HG03135 (cell line): ENCODE results near the gene IFITM1.
"Not testable (repeated sequence)": the region's sequence is repeated elsewhere in the genome, so short reads cannot be mapped to it uniquely, and the experiment has no call there.

Source experiments
- ATAC-seq: cut with Tn5 transposase; IDR thresholded peaks from one replicate; pipeline ENCODE4 v1.9.1; 2021; ENCODE audit warnings: mild to moderate bottlenecking, moderate library complexity; ENCODE audit not compliant: unreplicated experiment

The IFITM1 gene

DNA sequence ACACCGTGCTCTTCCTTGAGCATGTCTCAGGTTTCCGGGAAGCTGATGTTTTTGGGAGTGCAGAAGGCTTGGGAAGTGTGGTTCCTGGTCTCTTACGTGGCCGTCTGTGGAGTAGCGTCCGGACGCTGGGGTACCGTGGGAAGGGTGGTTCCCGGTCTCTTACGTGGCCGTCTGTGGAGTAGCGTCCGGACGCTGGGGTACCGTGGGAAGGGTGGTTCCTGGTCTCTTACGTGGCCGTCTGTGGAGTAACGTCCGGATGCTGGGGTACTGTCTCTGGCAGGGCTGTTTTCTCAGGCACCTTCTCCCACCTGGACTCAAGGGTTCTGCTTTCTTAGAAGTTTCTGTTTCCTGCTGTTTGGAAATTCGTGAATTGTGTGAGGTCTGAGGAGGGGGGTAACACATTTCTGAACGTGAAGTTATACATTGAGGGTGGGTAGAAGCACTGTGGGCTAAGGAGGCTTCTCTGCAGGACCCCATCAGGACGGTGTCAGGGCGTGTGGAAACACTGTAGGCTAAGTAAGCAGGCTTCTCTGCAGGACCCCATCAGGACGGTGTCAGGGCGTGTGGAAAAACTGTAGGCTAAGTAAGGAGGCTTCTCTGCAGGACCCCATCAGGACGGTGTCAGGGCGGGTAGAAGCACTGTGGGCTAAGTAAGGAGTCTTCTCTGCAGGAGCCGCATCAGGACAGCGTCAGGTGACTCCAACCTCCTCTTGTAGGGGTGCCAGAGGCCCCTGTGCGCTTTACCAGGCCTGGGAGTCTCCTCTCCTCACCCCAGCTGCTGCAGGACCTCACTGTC, 12.2 kb downstream of the IFITM1 start:
- no peak for ATAC-seq

DNA sequence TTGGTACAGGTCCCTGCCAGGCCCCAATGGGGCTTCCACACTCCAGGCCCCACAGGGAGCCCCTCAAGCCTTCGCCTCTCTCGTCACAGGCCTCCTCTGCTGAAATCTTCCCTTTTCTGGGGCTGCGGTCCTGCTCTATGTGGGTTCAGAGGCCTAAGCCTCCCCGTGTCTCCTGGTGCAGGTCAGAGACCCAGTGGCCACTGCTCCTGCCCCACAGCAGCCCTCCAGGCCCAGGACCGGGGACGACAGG, 12.7 kb downstream of the IFITM1 start:
- no peak for ATAC-seq

DNA sequence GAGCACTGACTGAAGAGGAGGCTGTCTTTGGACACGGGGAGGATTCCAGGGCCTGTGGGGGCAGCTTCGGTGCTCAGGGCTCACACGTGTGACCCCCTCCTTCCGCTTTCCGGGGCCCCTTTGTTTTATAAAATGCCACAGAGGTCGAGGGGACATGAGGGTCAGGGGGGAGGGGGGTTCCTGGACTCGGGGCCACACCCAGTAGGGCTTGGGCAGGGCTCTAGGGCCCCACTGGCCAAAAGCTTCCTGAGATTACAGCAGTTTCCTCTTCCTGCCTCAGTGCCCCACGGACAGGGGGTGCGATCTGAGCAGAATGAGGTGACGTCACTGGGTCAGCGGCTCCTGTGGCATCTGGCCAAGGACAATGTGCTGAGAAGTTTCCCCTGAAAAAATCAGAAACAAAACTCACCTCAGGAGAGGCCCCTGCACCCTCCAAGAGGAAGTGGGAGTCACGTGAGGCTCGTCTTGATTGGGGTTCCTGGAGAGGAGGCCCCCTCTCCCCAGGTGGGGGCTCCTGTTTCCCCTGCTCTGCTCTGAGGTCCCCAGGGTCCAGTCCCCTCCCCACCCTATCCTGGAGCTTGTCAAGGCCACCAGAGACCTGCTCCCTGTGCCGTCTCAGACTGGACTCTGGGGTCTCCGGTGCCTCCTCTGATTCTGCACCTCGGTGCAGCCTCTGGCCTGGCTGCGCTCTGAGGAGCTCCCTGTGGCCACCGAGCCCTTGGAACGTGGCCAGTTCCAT, 13.2 kb downstream of the IFITM1 start:
- peak; percentile 63 for ATAC-seq

DNA sequence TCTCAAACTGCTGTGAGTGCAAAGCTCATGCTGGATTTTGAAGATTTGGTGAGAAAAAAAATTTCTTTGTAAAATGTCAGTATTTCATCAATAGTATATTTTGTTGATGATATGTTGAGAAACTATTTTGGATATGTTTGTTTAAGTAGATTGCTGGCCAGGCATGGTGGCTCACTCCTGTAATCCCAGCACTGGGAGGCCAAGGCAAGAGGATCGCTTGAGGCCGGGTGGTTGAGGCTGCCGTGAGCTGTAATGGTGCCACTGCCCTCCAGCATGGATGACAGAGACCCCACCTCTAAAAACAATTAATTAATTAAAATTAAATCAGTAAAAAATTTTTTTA, 13.7 kb downstream of the IFITM1 start:
- no peak for ATAC-seq

DNA sequence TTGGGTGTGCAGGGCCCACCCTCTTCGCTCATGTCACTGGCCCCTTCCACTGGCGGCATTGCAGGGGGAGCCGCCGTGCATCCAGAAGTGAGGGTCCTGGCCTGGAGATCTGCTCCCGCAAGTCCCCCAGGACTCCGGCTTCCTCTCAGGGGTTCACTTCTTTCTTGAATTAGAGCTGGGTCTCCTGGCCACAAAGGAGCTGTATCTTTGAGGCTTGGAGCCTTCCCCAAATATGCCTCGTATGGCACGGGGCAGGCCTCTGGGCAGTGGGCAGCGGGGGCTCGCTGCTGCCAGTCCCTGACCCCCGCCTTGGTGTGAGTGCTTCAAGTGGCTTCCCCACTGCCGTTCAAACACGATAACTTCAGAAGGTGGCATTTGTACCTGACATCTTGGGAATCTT, 14.2 kb downstream of the IFITM1 start:
- ATAC-seq = no peak

DNA sequence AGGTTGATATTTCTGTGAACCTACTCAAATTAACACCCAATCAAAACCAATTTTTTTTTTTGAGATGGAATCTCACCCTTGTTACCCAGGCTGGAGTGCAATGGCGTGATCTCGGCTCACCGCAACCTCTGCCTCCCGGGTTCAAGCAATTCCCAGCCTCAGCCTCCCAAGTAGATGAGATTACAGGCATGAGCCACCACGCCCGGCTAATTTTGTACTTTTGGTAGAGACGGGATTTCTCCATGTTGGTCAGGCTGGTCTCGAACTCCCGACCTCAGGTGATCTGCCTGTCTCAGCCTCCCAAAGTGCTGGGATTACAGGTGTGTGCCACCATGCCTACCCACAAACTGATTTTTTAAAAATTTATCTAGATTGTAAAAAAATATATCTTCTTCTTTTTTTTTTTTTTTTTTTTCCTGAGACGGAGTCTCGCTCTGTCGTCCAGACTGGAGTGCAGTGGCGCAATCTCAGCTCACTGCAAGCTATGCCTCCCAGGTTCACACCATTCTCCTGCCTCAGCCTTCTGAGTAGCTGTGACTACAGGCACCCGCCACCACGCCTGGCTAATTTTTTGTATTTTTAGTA, 14.8 kb downstream of the IFITM1 start:
- not testable (repeated sequence) for ATAC-seq

DNA sequence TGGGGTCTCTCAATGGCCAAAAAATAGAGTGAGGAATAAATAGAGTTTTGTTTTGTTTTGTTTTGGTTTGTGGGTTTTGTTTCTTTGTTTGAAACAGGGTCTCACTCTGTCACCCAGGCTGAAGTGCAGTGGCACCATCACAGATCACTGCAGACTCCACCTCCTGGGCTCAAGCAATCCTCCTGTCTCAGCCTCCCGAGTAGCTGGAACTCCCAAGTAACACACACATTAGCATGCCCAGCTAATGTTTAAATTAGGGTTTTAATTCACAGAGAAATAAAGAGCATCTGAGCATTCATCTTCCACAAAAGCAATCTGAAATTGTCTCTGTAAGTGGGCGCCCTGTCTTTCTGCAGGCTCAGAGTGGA, 16.0 kb downstream of the IFITM1 start:
- ATAC-seq = no peak

DNA sequence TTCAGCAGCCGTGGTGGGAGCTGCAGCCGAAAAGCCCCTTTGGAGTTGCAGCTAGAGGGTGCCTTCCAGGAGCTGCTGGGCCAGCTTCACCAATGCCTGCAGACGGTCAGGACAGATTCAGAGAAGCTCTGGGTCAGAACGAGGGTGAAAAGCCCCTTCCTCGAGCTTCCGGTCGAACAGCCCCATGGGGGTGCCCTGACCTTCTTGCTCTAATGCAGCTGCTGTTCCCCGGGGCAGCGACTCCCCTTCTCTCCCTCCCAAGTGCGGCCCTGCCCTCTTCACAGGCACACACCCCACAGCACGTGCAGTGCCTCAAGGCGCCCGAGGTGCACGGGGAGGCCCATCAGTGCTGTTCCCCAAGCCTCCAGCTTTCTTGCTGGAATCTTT, 16.5 kb downstream of the IFITM1 start:
- no peak for ATAC-seq

DNA sequence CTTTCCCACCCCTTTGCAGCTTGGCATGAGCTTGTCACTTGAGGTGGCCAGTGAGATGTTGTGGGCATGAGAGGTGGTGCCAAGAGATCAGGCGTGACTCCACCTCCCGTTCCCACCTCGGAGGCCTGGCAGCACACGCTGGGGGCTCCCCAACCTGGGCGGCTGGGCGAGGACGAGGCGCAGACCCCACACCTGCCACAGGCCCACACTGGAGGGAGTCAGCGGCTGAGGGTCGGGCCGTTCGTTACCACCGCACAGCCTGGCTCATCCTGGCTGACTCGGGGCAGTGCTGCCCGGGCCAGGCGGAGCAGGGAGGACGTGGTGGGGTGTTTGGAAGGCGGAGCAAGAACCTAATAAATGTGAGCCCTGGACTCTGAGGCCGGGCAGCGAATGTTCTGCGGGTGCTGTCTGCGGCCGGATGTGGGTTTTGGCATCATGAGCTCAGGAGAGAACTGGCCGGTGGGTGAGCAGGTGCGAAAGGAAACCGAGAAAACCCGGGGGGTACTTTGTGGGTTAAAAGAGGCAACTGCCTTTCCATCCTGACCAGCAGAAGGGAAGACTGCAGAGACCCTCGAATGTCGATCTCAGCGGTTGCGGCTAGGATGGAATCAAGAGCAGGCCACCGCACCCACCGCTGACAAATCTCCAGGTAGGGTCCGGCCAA, 17.0 kb downstream of the IFITM1 start:
- ATAC-seq = no peak

DNA sequence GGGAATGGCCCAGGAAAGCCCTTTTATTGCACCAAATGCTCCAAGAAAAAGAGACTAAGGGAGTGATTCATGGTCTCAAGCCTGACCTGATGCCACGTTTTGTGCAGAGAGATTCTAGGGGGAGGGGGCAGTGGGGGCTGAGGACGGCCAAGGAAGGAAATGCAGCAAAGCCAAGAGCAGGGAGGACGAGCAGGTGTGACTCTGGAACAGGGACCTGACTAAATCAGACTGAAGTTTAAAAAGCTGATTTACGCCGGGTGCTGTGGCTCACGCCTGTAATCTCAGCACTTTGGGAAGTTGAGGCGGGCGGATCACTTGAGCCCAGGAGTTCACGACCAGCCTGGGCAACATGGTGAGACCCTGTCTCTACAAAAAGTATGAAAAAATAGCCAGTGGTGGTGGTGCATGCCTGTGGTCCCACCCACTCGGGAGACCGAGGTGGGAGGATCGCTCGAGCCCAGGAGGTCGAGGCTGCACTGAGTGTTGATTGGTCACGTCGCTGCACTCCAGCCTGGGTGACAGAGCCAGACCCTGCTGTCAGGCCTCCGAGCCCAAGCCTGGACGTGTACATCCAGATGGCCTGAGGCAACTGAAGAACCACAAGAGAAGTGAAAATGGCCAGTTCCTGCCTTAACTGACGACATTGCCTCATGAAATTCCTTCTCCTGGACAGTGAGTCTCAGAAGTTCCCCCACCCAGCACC, 17.7 kb downstream of the IFITM1 start:
- ATAC-seq = no peak

DNA sequence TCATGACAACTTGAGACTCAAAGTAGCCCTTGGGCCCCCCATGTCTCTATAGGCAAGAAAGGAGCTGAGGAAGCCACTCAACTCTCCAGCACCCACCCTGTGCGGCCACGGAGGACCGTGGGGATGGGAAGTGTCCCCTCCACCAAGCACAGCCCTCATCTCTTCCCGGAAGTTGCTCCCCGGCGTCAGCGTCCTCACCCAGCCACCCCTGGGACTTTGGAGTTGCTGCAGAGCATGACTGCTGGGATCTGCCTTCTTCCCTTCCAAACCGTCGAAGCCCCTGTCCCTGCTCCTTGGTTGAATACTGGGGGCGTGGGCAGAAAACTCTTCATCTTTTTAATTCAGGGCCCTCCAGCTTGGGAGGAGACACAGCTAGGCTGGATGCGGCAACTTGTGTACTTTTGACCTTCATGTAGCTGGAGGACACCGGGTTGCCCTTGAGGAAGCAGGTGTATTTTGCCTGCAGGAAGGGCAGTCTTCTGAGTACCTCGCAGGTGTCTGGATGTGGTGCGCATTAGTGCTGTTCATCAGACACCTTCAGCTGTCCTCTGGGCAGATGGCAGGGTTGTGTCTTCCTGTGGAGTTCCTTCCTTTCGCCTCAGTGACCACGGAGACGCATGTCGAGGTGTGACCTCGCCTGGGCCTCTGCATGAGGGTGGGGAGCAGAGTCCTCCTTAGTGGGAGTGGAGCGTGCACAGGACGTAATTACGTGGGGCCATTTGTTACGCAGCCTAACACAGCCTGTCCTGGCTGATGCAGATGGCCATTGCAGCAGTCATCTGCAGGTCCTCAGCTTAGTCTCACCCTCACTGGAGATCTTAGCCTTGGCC, 19.0 kb downstream of the IFITM1 start:
- no peak for ATAC-seq

DNA sequence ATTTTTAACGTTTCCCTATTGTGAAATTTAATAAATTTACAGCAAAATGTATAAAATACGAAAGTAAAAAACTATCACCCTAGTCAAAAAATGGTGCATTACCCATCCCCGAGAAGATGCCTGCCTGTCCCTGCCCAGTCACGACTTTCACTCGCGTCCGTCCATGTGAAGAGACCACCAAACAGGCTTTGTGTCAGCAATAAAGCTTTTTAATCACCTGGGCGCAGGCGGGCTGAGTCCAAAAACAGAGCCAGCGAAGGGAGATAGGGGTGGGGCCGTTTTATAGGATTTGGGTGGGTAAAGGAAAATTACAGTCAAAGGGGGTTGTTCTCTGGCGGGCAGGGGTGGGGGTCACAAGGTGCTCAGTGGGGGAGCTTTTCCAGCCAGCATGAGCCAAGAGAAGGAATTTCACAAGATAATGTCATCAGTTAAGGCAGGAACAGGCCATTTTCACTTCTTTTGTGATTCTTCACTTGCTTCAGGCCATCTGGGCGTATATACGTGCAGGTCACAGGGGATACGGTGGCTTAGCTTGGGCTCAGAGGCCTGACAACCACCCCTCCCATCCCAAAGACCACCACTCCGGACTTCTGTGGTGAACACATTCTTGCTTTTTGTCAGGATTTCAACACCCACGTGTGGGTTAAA, 19.9 kb downstream of the IFITM1 start:
- not testable (repeated sequence) for ATAC-seq

DNA sequence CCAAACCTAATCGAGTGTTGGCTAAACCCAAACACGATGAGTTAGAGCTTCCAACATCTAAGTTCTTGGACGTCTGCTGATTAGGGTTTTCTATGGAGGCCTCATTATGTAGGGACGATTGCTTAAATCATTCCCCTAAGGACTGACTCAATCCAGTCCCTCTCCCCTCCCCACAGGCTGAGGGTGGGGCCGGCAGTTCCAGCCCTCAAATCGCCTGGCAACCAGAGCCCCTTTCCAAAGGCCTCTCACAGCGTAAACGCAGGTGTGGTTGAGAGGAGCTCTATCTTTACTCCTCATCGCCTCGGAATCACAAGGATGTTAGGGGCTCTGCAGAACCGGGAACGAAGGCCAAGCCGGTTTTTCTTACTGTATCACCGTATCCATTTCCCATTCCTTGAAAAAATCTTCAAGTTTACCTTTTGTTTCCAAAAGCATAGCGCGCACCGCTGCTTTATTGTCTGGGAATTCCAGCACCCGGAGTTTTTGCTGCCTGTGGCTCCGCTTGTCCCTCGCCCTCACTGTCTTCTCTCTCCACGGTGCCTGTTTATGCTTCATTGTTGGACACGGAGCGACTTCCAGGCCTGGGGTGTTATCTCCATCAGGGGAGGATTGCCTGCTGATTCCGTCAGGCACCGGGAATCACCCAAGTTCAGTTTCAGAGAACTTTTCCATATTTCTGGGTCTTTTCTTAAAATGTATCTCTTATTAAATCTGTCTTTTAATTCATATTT, 20.6 kb downstream of the IFITM1 start:
- no peak for ATAC-seq

DNA sequence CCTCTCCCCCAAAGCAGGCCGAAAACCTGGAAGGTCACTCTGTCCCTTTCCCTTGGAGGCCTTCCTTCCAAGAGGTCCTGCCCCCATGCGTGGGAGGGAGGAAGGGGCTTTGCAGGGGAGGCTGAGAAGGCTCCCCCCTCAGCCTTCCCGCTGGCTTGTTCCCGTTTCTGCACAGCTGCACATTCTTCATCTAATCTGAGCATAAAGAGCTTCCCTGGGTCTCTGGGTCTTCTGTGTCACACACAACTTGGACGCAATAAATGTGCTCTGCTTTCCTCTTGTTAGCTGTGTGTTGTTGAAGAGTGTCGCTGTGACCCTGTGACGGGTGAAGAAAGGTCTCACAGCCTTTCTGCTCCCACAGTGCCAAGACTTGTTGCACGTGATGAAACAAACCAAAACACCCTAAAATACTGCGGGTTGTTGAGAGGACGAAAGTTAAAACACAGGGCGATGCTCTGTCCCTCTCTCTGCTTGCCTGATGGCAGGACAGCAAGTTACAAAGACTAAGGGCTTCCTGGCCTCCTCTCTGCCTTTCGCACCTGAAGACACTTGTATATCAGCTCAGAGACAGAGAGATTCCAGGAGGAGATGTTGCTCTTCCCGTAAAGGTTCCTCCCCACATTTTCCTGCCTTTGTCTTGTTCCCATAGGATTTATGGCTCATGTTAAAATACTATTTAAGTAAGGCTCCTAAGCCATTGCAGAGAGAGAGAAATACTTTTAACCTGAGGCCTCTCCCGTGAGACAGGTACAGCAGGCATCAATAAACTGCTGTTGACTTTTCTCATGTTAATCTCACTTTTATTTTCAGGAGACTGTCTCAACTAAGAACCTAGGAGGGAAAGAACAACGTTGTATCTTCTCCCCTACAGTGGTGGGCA, 22.2 kb downstream of the IFITM1 start:
- no peak for ATAC-seq

DNA sequence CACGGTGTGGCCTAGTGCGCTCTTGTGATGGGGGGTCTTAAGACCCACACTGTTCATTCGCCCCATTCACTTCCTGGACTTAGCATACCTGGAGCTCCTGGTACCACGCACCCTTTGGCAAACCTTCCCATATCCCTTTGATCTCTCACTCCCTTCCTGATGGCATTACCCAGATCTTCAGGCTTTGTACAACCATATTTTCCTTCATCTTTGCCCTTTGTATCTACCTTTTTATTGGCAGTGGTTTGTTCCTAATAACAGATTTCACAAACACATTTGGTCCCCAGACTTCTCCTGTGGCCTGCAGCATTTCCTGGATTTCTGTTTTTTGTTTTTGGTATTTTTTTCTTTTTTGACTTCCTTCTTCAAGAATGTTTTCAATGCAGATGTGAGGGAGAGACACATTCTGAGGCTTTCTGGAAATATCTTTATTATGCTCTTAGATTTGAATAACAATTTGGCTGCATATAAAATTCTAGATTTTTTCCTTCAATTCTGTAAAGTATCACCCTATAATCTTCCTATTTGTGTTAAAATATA, 22.9 kb downstream of the IFITM1 start:
- no peak for ATAC-seq

DNA sequence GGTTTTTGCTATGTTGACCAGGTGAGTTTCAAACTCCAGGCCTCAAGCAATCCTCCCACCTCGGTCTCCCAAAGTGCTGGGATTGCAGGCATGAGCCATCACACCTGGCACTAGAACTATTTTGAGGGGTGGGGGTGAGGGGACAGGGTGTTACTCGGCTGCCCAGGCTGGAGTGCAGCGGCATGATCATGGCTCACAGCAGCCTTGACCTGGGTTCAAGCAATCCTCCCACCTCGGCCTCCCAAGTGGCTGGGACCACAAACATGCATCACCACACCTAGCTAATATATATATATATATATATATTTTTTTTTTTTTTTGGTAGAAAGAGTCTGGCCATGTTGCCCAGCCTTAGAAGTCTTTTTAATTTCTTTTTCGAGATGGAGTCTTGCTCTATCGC, 23.9 kb downstream of the IFITM1 start:
- ATAC-seq = no peak

DNA sequence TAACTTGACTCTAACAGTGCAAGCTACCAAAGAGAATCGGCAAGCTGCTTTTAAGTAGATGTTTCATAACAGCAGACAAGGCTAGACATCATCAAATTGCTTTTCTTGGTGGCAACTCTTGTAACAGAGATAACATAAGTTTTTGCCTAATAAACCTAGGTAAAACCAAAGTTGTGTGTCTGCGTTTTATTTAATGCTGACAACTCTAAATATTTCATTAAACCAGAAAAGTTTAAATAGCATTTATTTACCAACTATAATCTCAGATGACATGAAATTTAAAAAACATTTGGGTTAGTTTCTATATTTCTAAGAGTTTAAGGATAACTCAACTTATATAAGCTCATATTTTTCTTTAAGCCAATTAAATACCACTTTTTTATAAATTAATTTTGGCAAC, 26.1 kb downstream of the IFITM1 start:
- ATAC-seq = no peak
